HG03025 (cell line): ENCODE measurements around the gene MET.

Experiments used
- ATAC-seq: cut with Tn5 transposase; IDR thresholded peaks from one replicate; pipeline ENCODE4 v1.9.1; 2021; ENCODE audit warnings: mild to moderate bottlenecking, moderate library complexity; ENCODE audit not compliant: unreplicated experiment, low FRiP score

The MET gene

GRCh38 chr7:116834815-116835504 is 163.0 kb downstream of the MET start:
- no peak for ATAC-seq

DNA sequence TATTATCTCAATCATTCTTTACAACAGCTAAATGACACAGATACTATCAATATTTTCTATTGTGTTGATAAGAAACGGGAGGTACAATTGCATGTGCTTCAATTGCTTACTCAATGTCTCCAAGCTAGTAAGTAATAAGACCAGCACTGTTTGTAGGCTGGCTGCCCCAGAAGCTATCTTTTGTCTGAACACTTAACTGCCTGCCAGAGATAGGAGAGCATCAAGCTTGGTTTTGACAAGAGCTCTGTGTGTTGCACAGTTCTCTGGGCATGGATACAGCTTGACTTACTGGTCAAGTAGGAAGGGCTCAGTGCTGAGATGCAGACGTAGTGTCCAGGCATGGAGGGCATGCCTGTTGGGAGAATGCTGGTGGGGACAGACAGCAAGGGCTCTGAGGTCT is 164.1 kb downstream of the MET start:
- no peak for ATAC-seq

GRCh38 chr7:116836911-116837310 is 164.9 kb downstream of the MET start:
- no peak for ATAC-seq

DNA sequence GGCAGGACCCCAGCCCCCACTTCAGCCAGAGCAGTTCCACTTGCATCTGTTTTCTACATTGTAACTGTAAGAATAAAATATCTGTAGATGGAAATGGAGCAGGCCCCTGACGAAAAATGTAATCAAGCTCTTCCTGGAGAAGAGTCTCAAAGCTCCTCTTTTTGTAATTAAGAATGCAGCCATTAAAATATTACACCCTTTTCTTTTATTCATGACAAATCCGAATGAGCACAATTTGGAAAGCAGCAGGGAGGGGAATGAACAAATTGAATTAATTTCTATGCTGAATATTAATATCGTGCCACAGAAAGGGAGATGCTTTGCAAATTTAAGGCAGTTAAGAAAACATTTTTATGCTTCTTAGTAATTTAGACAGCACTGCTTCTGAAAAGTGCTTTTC is 165.6 kb downstream of the MET start:
- no peak for ATAC-seq

- no peak for ATAC-seq
Measured at GRCh38 chr7:116840256-116840655, 168.3 kb downstream of the MET start.

- no peak for ATAC-seq
Measured at GRCh38 chr7:116842371-116842770, 170.4 kb downstream of the MET start.

GRCh38 chr7:116843378-116843777 is 171.4 kb downstream of the MET start:
- ATAC-seq = no peak
